GM23248 (cell line): Measurements from ENCODE around the gene EFR3B.

Experiments used
- EZH2 ChIP-seq: fragments of 200-600 bp; sonication (generic); IDR thresholded peaks from 2 replicates; pipeline ENCODE4 v1.6.1; 2018; ENCODE audit warnings: antibody characterized with exemption, mild to moderate bottlenecking; ENCODE audit not compliant: insufficient read depth, poor library complexity, severe bottlenecking
- EZH2phosphoT487 ChIP-seq: fragments of 200-600 bp; sonication (generic); IDR thresholded peaks from 2 replicates; pipeline ENCODE4 v1.6.1; 2018; ENCODE audit warnings: antibody characterized with exemption, moderate library complexity, mild to moderate bottlenecking, low read depth; ENCODE audit not compliant: insufficient read depth

GRCh38 chr2:25036221-25036559, 5.7 kb upstream of the EFR3B start:
- TF ChIP-seq EZH2phosphoT487 = no peak
- no peak for TF ChIP-seq EZH2
